A549 (cell line): Measurements from ENCODE around the gene CBY1. TPM values are rescaled to one million over a fixed set of nuclear protein-coding genes. Genes with fewer than 3 reads are reported as not detected.

Experiments
- ATAC-seq, 2 experiments: fragments of 200-7000 bp in 1 of 2; fragments of >200 bp in 1 of 2; cut with Nextera tagmentation in 1 of 2; cut with Tn5 transposase in 1 of 2; 3 replicates each; pipeline versions ENCODE4 v1.8.0 to v1.9.1; 2018 to 2020; ENCODE audit warnings: mild to moderate bottlenecking in 1 of 2, moderate library complexity in 1 of 2
- CTCF ChIA-PET: fragments of 300-600 bp; sonication (Branson Sonifier 250); formaldehyde crosslinking; extraction: SDS; loops from one replicate; lab custom pipeline; 2021; ENCODE audit warnings: antibody characterized with exemption, inconsistent platforms; lab: Yijun Ruan, JAX
- POLR2A ChIA-PET: fragments of 350-600 bp; formaldehyde crosslinking; extraction: SDS; loops from one replicate; lab custom pipeline; 2021; ENCODE audit warnings: antibody characterized with exemption, inconsistent platforms; lab: Yijun Ruan, JAX
- DNase-seq, 2 experiments: peaks; one replicate each; pipeline versions ENCODE4 v3.0.0 to v3.0.0-alpha.2; 2011 to 2016; ENCODE audit warnings: low read depth in 1 of 2, low spot score in 1 of 2
- FAIRE-seq: peaks from 2 replicates; lab custom pipeline; 2011; peaks lifted over from hg19 to GRCh38; lab: Jason Lieb, UNC
- H3K27ac ChIP-seq, 2 experiments: fragments of >200 bp; sonication (Bioruptor Twin); formaldehyde crosslinking; 3 replicates each; pipeline ENCODE4 v1.5.1; 2016 to 2017
- H3K4me1 ChIP-seq: fragments of >200 bp; sonication (Bioruptor Twin); formaldehyde crosslinking; 3 replicates; pipeline ENCODE4 v1.6.1; 2016
- H3K4me2 ChIP-seq: fragments of >200 bp; sonication (Bioruptor Twin); formaldehyde crosslinking; 3 replicates; pipeline ENCODE4 v1.6.1; 2016
- H3K4me3 ChIP-seq: fragments of >200 bp; sonication (Bioruptor Twin); formaldehyde crosslinking; 3 replicates; pipeline ENCODE4 v1.5.1; 2016
- H3K9me3 ChIP-seq: fragments of >200 bp; sonication (Bioruptor Twin); formaldehyde crosslinking; 3 replicates; pipeline ENCODE4 v1.6.1; 2016
- BCL3 ChIP-seq: fragments of >200 bp; sonication (Bioruptor Twin); formaldehyde crosslinking; IDR thresholded peaks from 3 replicates; pipeline ENCODE4 v1.6.1; 2016
- CBX8 ChIP-seq: fragments of 200-600 bp; sonication (generic); IDR thresholded peaks from 2 replicates; pipeline ENCODE4 v1.6.1; 2016
- CHD2 ChIP-seq: fragments of 150-350 bp; IDR thresholded peaks from 2 replicates; pipeline ENCODE4 v1.6.1; 2014; ENCODE audit warnings: low read length; ENCODE audit not compliant: partially characterized antibody
- CTCF ChIP-seq: fragments of >200 bp; sonication (Bioruptor Twin); formaldehyde crosslinking; IDR thresholded peaks from 3 replicates; pipeline ENCODE4 v1.5.1; 2016
- FOXS1 ChIP-seq: fragments of 250-450 bp; sonication (Bioruptor Pico); IDR thresholded peaks from 2 replicates; pipeline ENCODE4 v1.5.0; 2020; ENCODE audit warnings: mild to moderate bottlenecking, moderate library complexity
- GATA3 ChIP-seq: IDR thresholded peaks from 2 replicates; pipeline ENCODE4 v1.6.1; 2012; ENCODE audit warnings: borderline replicate concordance
- HDAC2 ChIP-seq: fragments of 200-600 bp; sonication (generic); IDR thresholded peaks from 2 replicates; pipeline ENCODE4 v1.6.1; 2016
- HOXA7 ChIP-seq: fragments of 250-450 bp; sonication (Bioruptor Pico); IDR thresholded peaks from 2 replicates; pipeline ENCODE4 v1.5.0; 2020; ENCODE audit warnings: mild to moderate bottlenecking, moderate library complexity
- KDM1A ChIP-seq: fragments of 200-600 bp; sonication (generic); IDR thresholded peaks from 2 replicates; pipeline ENCODE4 v1.6.1; 2016; ENCODE audit warnings: low read depth, mild to moderate bottlenecking
- MAFK ChIP-seq: fragments of 450-650 bp; IDR thresholded peaks from 2 replicates; pipeline ENCODE4 v1.6.1; 2014; ENCODE audit not compliant: partially characterized antibody
- NFE2L2 ChIP-seq: fragments of 150-350 bp; conservative IDR thresholded peaks from 2 replicates; pipeline ENCODE4 v1.6.1; 2014; ENCODE audit warnings: low read length
- NPAS2 ChIP-seq: fragments of 250-450 bp; sonication (Bioruptor Pico); IDR thresholded peaks from 2 replicates; pipeline ENCODE4 v1.8.0; 2022; ENCODE audit warnings: mild to moderate bottlenecking, moderate library complexity, borderline replicate concordance
- NR3C1 ChIP-seq: fragments of >200 bp; sonication (Bioruptor Twin); formaldehyde crosslinking; IDR thresholded peaks from 3 replicates; pipeline ENCODE4 v1.6.1; 2017
- POLR2A ChIP-seq: IDR thresholded peaks from 2 replicates; pipeline ENCODE4 v1.6.1; 2012; ENCODE audit warnings: mild to moderate bottlenecking, low read length
- POLR2AphosphoS2 ChIP-seq: conservative IDR thresholded peaks from 2 replicates; pipeline ENCODE4 v1.6.1; 2012; ENCODE audit warnings: low read length, improper control_type of control experiment, inconsistent platforms
- RARB ChIP-seq: fragments of 250-450 bp; sonication (Bioruptor Pico); IDR thresholded peaks from 2 replicates; pipeline ENCODE4 v1.8.0; 2021; ENCODE audit warnings: mild to moderate bottlenecking, moderate library complexity
- RCOR1 ChIP-seq: fragments of 150-350 bp; IDR thresholded peaks from 2 replicates; pipeline ENCODE4 v1.6.1; 2014; ENCODE audit warnings: antibody characterized with exemption, low read length, low read depth
- SMC3 ChIP-seq: fragments of >200 bp; sonication (Bioruptor Twin); formaldehyde crosslinking; IDR thresholded peaks from 3 replicates; pipeline ENCODE4 v1.6.1; 2018; ENCODE audit warnings: inconsistent platforms
- TFCP2L1 ChIP-seq: fragments of 250-450 bp; sonication (Bioruptor Pico); IDR thresholded peaks from 2 replicates; pipeline ENCODE4 v1.5.0; 2021; ENCODE audit warnings: mild to moderate bottlenecking
- TP53 ChIP-seq: fragments of 250-450 bp; sonication (Bioruptor Pico); IDR thresholded peaks from 2 replicates; pipeline ENCODE4 v1.5.0; 2021; ENCODE audit warnings: mild to moderate bottlenecking, moderate library complexity
- ZSCAN20 ChIP-seq: fragments of 250-450 bp; sonication (Bioruptor Pico); IDR thresholded peaks from 2 replicates; pipeline ENCODE4 v1.8.0; 2022; ENCODE audit warnings: mild to moderate bottlenecking, moderate library complexity
- WGBS: methylation state at CpG from one replicate; pipeline ENCODE4 v1.1.6; 2017; ENCODE audit errors: missing lambda C conversion rate; 5-methylcytosine and 5-hydroxymethylcytosine counted together
- polyA plus RNA-seq, 4 experiments: library from polyadenylated mRNA; depleted of rRNA in 3 of 4; stranded (reverse); fragments of >200 nt; fragmentation: RNase III in 1 of 4; extraction: RNeasy Plus Mini Kit Qiagen cat#74134 plus additional on column Dnase treatment in 1 of 4; gene quantifications; 2 replicates in 3 of 4; 3 replicates in 1 of 4; pipeline ENCODE4 v1.2.3, GENCODE V29; 2011 to 2017

CBY1 gene
- polyA plus RNA-seq, 2 of the 4 experiments (the other 2 are of a cell fraction): 19.4 to 20.8 TPM

- ChIA-PET POLR2A (interaction anchor here (0.6 to 2.9 kb wide), 2 partner anchors 17 to 208 kb away, joined by 6 to 12 read pairs; partner anchors contain the start of gene TOMM22), CTCF (interaction anchor here (1.6 to 5.6 kb wide), 2 partner anchors 17 to 19 kb away, joined by 4 to 47 read pairs; partner anchors contain the start of gene TOMM22)
- peak overlapping the region; percentile 86 for H3K4me2 ChIP-seq
- peaks cover 53% of the 10 kb centered on the region for H3K4me1 ChIP-seq
- DNase-seq: no peak
- peak overlapping the region; percentile 88 for H3K4me3 ChIP-seq
- H3K27ac ChIP-seq: peak overlapping the region; percentile 96 to 99
- no peaks in the 10 kb centered on the region for H3K9me3 ChIP-seq
- no peak for FAIRE-seq
- TF ChIP-seq TFCP2L1 (CRISPR knock-in tag) (no peak), NR3C1 (no peak), BCL3 (no peak), CTCF (no peak), POLR2AphosphoS2 (no peak), CBX8 (no peak), FOXS1 (no peak), POLR2A (no peak), NFE2L2 (no peak), CHD2 (no peak), TP53 (CRISPR knock-in tag) (no peak)
- TF ChIP-seq, all 56 proteins: peak for 0
- 79% methylated on average over 5 of the region's 5 CpGs for WGBS
- ATAC-seq: no peak
Observed at GRCh38 chr22:38699143-38699542, 42.7 kb downstream of the CBY1 start.

GRCh38 chr22:38699784-38700183 lies 43.3 kb downstream of the CBY1 start:
- Histone ChIP-seq H3K4me2 (peak overlapping the region; percentile 86), H3K27ac (peak overlapping the region; percentile 96 to 99), H3K4me3 (peak overlapping the region; percentile 88), H3K9me3 (no peaks in the 10 kb centered on the region), H3K4me1 (peaks cover 55% of the 10 kb centered on the region)
- DNase-seq (no peak), ATAC-seq (no peak; a peak in 1 of 6 replicates), FAIRE-seq (no peak)
- TF ChIP-seq HOXA7 (CRISPR knock-in tag) (no peak), HDAC2 (no peak), ZSCAN20 (no peak), POLR2A (no peak), GATA3 (no peak), RARB (no peak), MAFK (no peak)
- ChIA-PET POLR2A (interaction anchor here (2.9 kb wide), 1 partner anchor 18 kb away, joined by 12 read pairs; the partner anchor contains the start of gene TOMM22), CTCF (interaction anchor here (1.6 to 5.6 kb wide), 2 partner anchors 18 kb away, joined by 4 to 47 read pairs; partner anchors contain the start of gene TOMM22)
- 3% methylated on average over 6 of the region's 6 CpGs for WGBS

GRCh38 chr22:38700270-38700788 lies 43.9 kb downstream of the CBY1 start:
- no peak for TF ChIP-seq BCL3
- no peak for TF ChIP-seq RCOR1
- no peak for TF ChIP-seq NPAS2 (CRISPR knock-in tag)
- no peak for TF ChIP-seq KDM1A
- TF ChIP-seq SMC3: no peak
- no peak for TF ChIP-seq CHD2
- TF ChIP-seq HOXA7 (CRISPR knock-in tag): no peak
- ChIA-PET POLR2A (interaction anchor here (2.9 kb wide), 1 partner anchor 19 kb away, joined by 12 read pairs; the partner anchor contains the start of gene TOMM22), CTCF (interaction anchor here (1.6 kb wide), 1 partner anchor 18 kb away, joined by 4 read pairs; no protein-coding TSS in a partner anchor)
- H3K4me2 ChIP-seq: peak overlapping the region; percentile 86
- H3K27ac ChIP-seq: peak overlapping the region; percentile 96 to 99
- WGBS: 0% methylated on average over 2 of the region's 57 CpGs
- FAIRE-seq (no peak), DNase-seq (no peak), ATAC-seq (peak; percentile 35 to 49)
- peak overlapping the region; percentile 88 for H3K4me3 ChIP-seq
- peaks cover 52% of the 10 kb centered on the region for H3K4me1 ChIP-seq
- H3K9me3 ChIP-seq: no peaks in the 10 kb centered on the region
